SK-N-SH treated with all-trans-retinoic acid at 6 μM for 48 hours (cell line): ENCODE results near the gene AGPAT4.

Experiments used
- ATAC-seq: fragments of 200-7000 bp; cut with Tn5 transposase; 3 replicates; pipeline ENCODE4 v1.9.1; 2020; ENCODE audit warnings: mild to moderate bottlenecking, moderate library complexity
- ARNTL ChIP-seq: fragments of 450-650 bp; formaldehyde crosslinking; IDR thresholded peaks from 2 replicates; pipeline ENCODE4 v1.5.0; 2020; ENCODE audit warnings: low read depth, mild to moderate bottlenecking, moderate library complexity, borderline replicate concordance
- BACH2 ChIP-seq: fragments of 250-450 bp; sonication (Bioruptor Pico); IDR thresholded peaks from 2 replicates; pipeline ENCODE4 v1.9.0; 2021; ENCODE audit warnings: mild to moderate bottlenecking, borderline replicate concordance
- CREB5 ChIP-seq: fragments of 250-450 bp; sonication (Bioruptor Pico); IDR thresholded peaks from 2 replicates; pipeline ENCODE4 v1.5.1; 2020; ENCODE audit warnings: low read depth, mild to moderate bottlenecking, moderate library complexity
- CSDC2 ChIP-seq: fragments of 250-450 bp; sonication (Bioruptor Pico); IDR thresholded peaks from 2 replicates; pipeline ENCODE4 v1.5.0; 2020; ENCODE audit warnings: mild to moderate bottlenecking, moderate library complexity
- CSRNP3 ChIP-seq: fragments of 250-450 bp; sonication (Bioruptor Pico); IDR thresholded peaks from 2 replicates; pipeline ENCODE4 v1.5.1; 2021; ENCODE audit warnings: mild to moderate bottlenecking, moderate library complexity
- ESRRG ChIP-seq: fragments of 250-450 bp; sonication (Bioruptor Pico); IDR thresholded peaks from 2 replicates; pipeline ENCODE4 v1.6.1; 2021; ENCODE audit warnings: mild to moderate bottlenecking
- GLIS3 ChIP-seq: fragments of 250-450 bp; sonication (Bioruptor Pico); IDR thresholded peaks from 2 replicates; pipeline ENCODE4 v1.5.0; 2020; ENCODE audit warnings: mild to moderate bottlenecking, moderate library complexity
- ISL1 ChIP-seq: fragments of 250-450 bp; sonication (Bioruptor Pico); IDR thresholded peaks from 2 replicates; pipeline ENCODE4 v2.1.2; 2022; ENCODE audit warnings: mild to moderate bottlenecking, moderate library complexity
- OSR1 ChIP-seq: fragments of 250-450 bp; sonication (Bioruptor Pico); IDR thresholded peaks from 2 replicates; pipeline ENCODE4 v1.8.0; 2022; ENCODE audit warnings: moderate library complexity, mild to moderate bottlenecking, inconsistent platforms
- PATZ1 ChIP-seq: fragments of 250-450 bp; sonication (Bioruptor Pico); IDR thresholded peaks from 2 replicates; pipeline ENCODE4 v1.8.0; 2020; ENCODE audit warnings: mild to moderate bottlenecking, moderate library complexity, borderline replicate concordance
- POU6F1 ChIP-seq: fragments of 250-450 bp; sonication (Bioruptor Pico); IDR thresholded peaks from 2 replicates; pipeline ENCODE4 v1.8.0; 2021; ENCODE audit warnings: low read depth, mild to moderate bottlenecking, moderate library complexity, borderline replicate concordance
- PPARA ChIP-seq: fragments of 250-450 bp; sonication (Bioruptor Pico); IDR thresholded peaks from 2 replicates; pipeline ENCODE4 v1.5.0; 2020; ENCODE audit warnings: mild to moderate bottlenecking, borderline replicate concordance
- RARB ChIP-seq: fragments of 250-450 bp; sonication (Bioruptor Pico); IDR thresholded peaks from 2 replicates; pipeline ENCODE4 v1.8.0; 2021; ENCODE audit warnings: mild to moderate bottlenecking, moderate library complexity
- TCF4 ChIP-seq: fragments of 250-450 bp; sonication (Bioruptor Pico); IDR thresholded peaks from 2 replicates; pipeline ENCODE4 v1.8.0; 2021; ENCODE audit warnings: mild to moderate bottlenecking, moderate library complexity, borderline replicate concordance
- TOX ChIP-seq: fragments of 250-450 bp; sonication (Bioruptor Pico); IDR thresholded peaks from 2 replicates; pipeline ENCODE4 v1.8.0; 2021; ENCODE audit warnings: mild to moderate bottlenecking, moderate library complexity, borderline replicate concordance
- TSHZ2 ChIP-seq: fragments of 250-450 bp; sonication (Bioruptor Pico); IDR thresholded peaks from 2 replicates; pipeline ENCODE4 v1.5.0; 2020; ENCODE audit warnings: mild to moderate bottlenecking, moderate library complexity
- ZC3H10 ChIP-seq: fragments of 250-450 bp; sonication (Bioruptor Pico); IDR thresholded peaks from 2 replicates; pipeline ENCODE4 v1.5.1; 2021; ENCODE audit warnings: mild to moderate bottlenecking, moderate library complexity
- ZFP3 ChIP-seq: fragments of 250-450 bp; sonication (Bioruptor Pico); IDR thresholded peaks from 2 replicates; pipeline ENCODE4 v1.5.0; 2020; ENCODE audit warnings: mild to moderate bottlenecking, moderate library complexity
- ZFP30 ChIP-seq: fragments of 450-650 bp; formaldehyde crosslinking; IDR thresholded peaks from 2 replicates; pipeline ENCODE4 v1.5.0; 2022; ENCODE audit warnings: mild to moderate bottlenecking, moderate library complexity
- ZNF565 ChIP-seq: fragments of 450-650 bp; formaldehyde crosslinking; conservative IDR thresholded peaks from 2 replicates; pipeline ENCODE4 v1.5.0; 2020; ENCODE audit warnings: low read depth, mild to moderate bottlenecking, moderate library complexity
- ZNF70 ChIP-seq: fragments of 450-650 bp; formaldehyde crosslinking; IDR thresholded peaks from 2 replicates; pipeline ENCODE4 v1.5.0; 2020; ENCODE audit warnings: mild to moderate bottlenecking, moderate library complexity
- ZNF8 ChIP-seq: fragments of 450-650 bp; formaldehyde crosslinking; IDR thresholded peaks from 2 replicates; pipeline ENCODE4 v1.5.0; 2020; ENCODE audit warnings: mild to moderate bottlenecking, moderate library complexity

The AGPAT4 gene

GRCh38 chr6:161207200-161207599 lies 66.7 kb downstream of the AGPAT4 start:
- no peak for TF ChIP-seq ISL1
- no peak for TF ChIP-seq ZNF565 (CRISPR knock-in tag)
- TF ChIP-seq ZFP3 (CRISPR knock-in tag) = no peak
- no peak for TF ChIP-seq OSR1
- TF ChIP-seq ZNF8 (CRISPR knock-in tag) = no peak
- no peak for TF ChIP-seq ZC3H10
- no peak for TF ChIP-seq CREB5 (CRISPR knock-in tag)
- TF ChIP-seq TSHZ2 (CRISPR knock-in tag) = no peak
- no peak for TF ChIP-seq CSRNP3 (CRISPR knock-in tag)
- TF ChIP-seq ZFP30 = no peak
- no peak for TF ChIP-seq POU6F1 (CRISPR knock-in tag)
- TF ChIP-seq BACH2 (CRISPR knock-in tag) = no peak
- no peak for TF ChIP-seq RARB
- TF ChIP-seq CSDC2 = no peak
- no peak for TF ChIP-seq PATZ1 (CRISPR knock-in tag)
- TF ChIP-seq GLIS3 = no peak
- no peak for TF ChIP-seq TOX (CRISPR knock-in tag)
- TF ChIP-seq ESRRG (CRISPR knock-in tag) = no peak
- no peak for TF ChIP-seq PPARA
- TF ChIP-seq TCF4 (CRISPR knock-in tag) = no peak
- no peak for ATAC-seq

GRCh38 chr6:161204866-161205557 lies 68.8 kb downstream of the AGPAT4 start:
- no peak for TF ChIP-seq TSHZ2 (CRISPR knock-in tag)
- TF ChIP-seq PPARA = no peak
- no peak for TF ChIP-seq ZNF8 (CRISPR knock-in tag)
- TF ChIP-seq ZFP3 (CRISPR knock-in tag) = no peak
- no peak for TF ChIP-seq ZNF70
- TF ChIP-seq ISL1 = no peak
- no peak for TF ChIP-seq ARNTL (CRISPR knock-in tag)
- TF ChIP-seq, all 23 proteins: peak for 0
- no peak for ATAC-seq
